Uterus (tissue), 2 donors: Measurements from ENCODE around the gene BST1.

Experiments
- CTCF ChIP-seq, 4 experiments: fragments of 200-600 bp in 2 of 4; fragments of 450-650 bp in 2 of 4; sonication (generic) in 2 of 4; IDR thresholded peaks; one replicate each; pipeline ENCODE4 v1.5.1; 2016 to 2019; ENCODE audit warnings: antibody characterized with exemption in 4 of 4, mild to moderate bottlenecking in 2 of 4, moderate library complexity in 1 of 4
- POLR2A ChIP-seq, 2 donors: fragments of 450-650 bp; IDR thresholded peaks; one replicate each; pipeline ENCODE4 v1.6.1; 2016; ENCODE audit warnings: antibody characterized with exemption in 2 of 2, mild to moderate bottlenecking in 1 of 2, moderate library complexity in 1 of 2

GRCh38 chr4:15659768-15660570 lies 42.9 kb upstream of the BST1 start:
- no peak for TF ChIP-seq CTCF (IDR thresholded peaks at IDR 0.05)
- TF ChIP-seq POLR2A (IDR thresholded peaks at IDR 0.05) = no peak
